GM19372 (cell line): Measurements from ENCODE around the gene BGLAP.

ENCODE experiments used
- ATAC-seq: cut with Tn5 transposase; IDR thresholded peaks from one replicate; pipeline ENCODE4 v1.9.1; 2021; ENCODE audit warnings: mild to moderate bottlenecking, low read depth, moderate library complexity; ENCODE audit not compliant: unreplicated experiment

The BGLAP gene

GRCh38 chr1:156286061-156286460 lies 44.1 kb downstream of the BGLAP start:
- no peak for ATAC-seq

GRCh38 chr1:156289857-156290256 lies 47.9 kb downstream of the BGLAP start:
- ATAC-seq = no peak

- ATAC-seq = no peak
Measured at GRCh38 chr1:156291226-156292061, 49.5 kb downstream of the BGLAP start.
